H9 (cell line): ENCODE measurements around the gene LRP1B. TPM values are rescaled to one million over a fixed set of nuclear protein-coding genes. Genes with fewer than 3 reads are reported as not detected.

ENCODE experiments used
- DNase-seq: peaks from one replicate; pipeline ENCODE4 v3.0.0-alpha.2; 2017
- H2AFZ ChIP-seq: one replicate; pipeline ENCODE4 v1.6.1; 2013; ENCODE audit warnings: mild to moderate bottlenecking, low read length, control low read depth, moderate library complexity
- H2AK5ac ChIP-seq: 2 replicates; pipeline ENCODE4 v1.6.1; 2013; ENCODE audit warnings: low read length, control low read depth, mixed read lengths; ENCODE audit not compliant: insufficient read length
- H2BK120ac ChIP-seq: one replicate; pipeline ENCODE4 v1.6.1; 2013; ENCODE audit warnings: low read depth, mild to moderate bottlenecking, low read length, control low read depth, inconsistent platforms; ENCODE audit not compliant: poor library complexity, severe bottlenecking
- H2BK12ac ChIP-seq: 2 replicates; pipeline ENCODE4 v1.6.1; 2013; ENCODE audit warnings: low read length, control low read depth, mixed read lengths, low read depth; ENCODE audit not compliant: insufficient read length
- H2BK15ac ChIP-seq: 2 replicates; pipeline ENCODE4 v1.6.1; 2013; ENCODE audit warnings: low read depth, low read length, control low read depth
- H2BK20ac ChIP-seq: one replicate; pipeline ENCODE4 v1.6.1; 2013; ENCODE audit warnings: low read depth, mild to moderate bottlenecking, low read length, control low read depth, inconsistent platforms; ENCODE audit not compliant: poor library complexity, severe bottlenecking
- H2BK5ac ChIP-seq: 2 replicates; pipeline ENCODE4 v1.6.1; 2013; ENCODE audit warnings: low read length, control low read depth, mixed read lengths; ENCODE audit not compliant: insufficient read length
- H3K14ac ChIP-seq: 2 replicates; pipeline ENCODE4 v1.6.1; 2013; ENCODE audit warnings: low read length, control low read depth; ENCODE audit not compliant: insufficient read depth
- H3K18ac ChIP-seq: 2 replicates; pipeline ENCODE4 v1.6.1; 2013; ENCODE audit warnings: low read depth, mild to moderate bottlenecking, mixed read lengths, low read length, control low read depth; ENCODE audit not compliant: insufficient read length
- H3K23ac ChIP-seq: 2 replicates; pipeline ENCODE4 v1.6.1; 2013; ENCODE audit warnings: low read length, control low read depth, mixed read lengths, low read depth; ENCODE audit not compliant: insufficient read length
- H3K23me2 ChIP-seq: 2 replicates; pipeline ENCODE4 v1.6.1; 2013; ENCODE audit warnings: low read depth, mild to moderate bottlenecking, mixed read lengths, low read length, control low read depth; ENCODE audit not compliant: insufficient read length, poor library complexity, severe bottlenecking
- H3K27ac ChIP-seq: 2 replicates; pipeline ENCODE4 v1.5.1; 2013; ENCODE audit warnings: low read length, control low read depth, mixed read lengths, low read depth; ENCODE audit not compliant: insufficient read length
- H3K27me3 ChIP-seq: 2 replicates; pipeline ENCODE4 v1.6.1; 2013; ENCODE audit warnings: low read length, control low read depth, inconsistent platforms; ENCODE audit not compliant: insufficient read depth
- H3K4ac ChIP-seq: 2 replicates; pipeline ENCODE4 v1.6.1; 2013; ENCODE audit warnings: low read depth, mild to moderate bottlenecking, control low read depth, inconsistent platforms, low read length, moderate library complexity
- H3K4me1 ChIP-seq: 2 replicates; pipeline ENCODE4 v1.6.1; 2013; ENCODE audit warnings: low read length, control low read depth, inconsistent platforms; ENCODE audit not compliant: insufficient read depth
- H3K4me2 ChIP-seq: 2 replicates; pipeline ENCODE4 v1.6.1; 2013; ENCODE audit warnings: low read length, control low read depth, mixed read lengths; ENCODE audit not compliant: insufficient read length, insufficient read depth
- H3K56ac ChIP-seq: 2 replicates; pipeline ENCODE4 v1.6.1; 2013; ENCODE audit warnings: low read depth, mild to moderate bottlenecking, mixed read lengths, low read length, control low read depth; ENCODE audit not compliant: insufficient read length
- H3K79me1 ChIP-seq: 2 replicates; pipeline ENCODE4 v1.6.1; 2013; ENCODE audit warnings: low read depth, mild to moderate bottlenecking, moderate library complexity, low read length, control low read depth, inconsistent platforms; ENCODE audit not compliant: insufficient read depth, poor library complexity, severe bottlenecking
- H3K79me2 ChIP-seq: 2 replicates; pipeline ENCODE4 v1.6.1; 2013; ENCODE audit warnings: low read length, control low read depth, inconsistent platforms; ENCODE audit not compliant: insufficient read depth
- H3K9ac ChIP-seq: 2 replicates; pipeline ENCODE4 v1.6.1; 2013; ENCODE audit warnings: low read length, control low read depth, mixed read lengths; ENCODE audit not compliant: insufficient read length; ENCODE audit errors: extremely low read depth
- H3K9me3 ChIP-seq: one replicate; pipeline ENCODE4 v1.6.1; 2013; ENCODE audit warnings: low read depth, low read length, inconsistent platforms; ENCODE audit not compliant: control insufficient read depth
- H3T11ph ChIP-seq: one replicate; pipeline ENCODE4 v1.6.1; 2013; ENCODE audit warnings: mild to moderate bottlenecking, low read length, control low read depth, inconsistent platforms
- H4K20me1 ChIP-seq: one replicate; pipeline ENCODE4 v1.6.1; 2013; ENCODE audit not compliant: control insufficient read depth, insufficient read length, insufficient read depth
- H4K5ac ChIP-seq: 2 replicates; pipeline ENCODE4 v1.6.1; 2013; ENCODE audit warnings: low read depth, mild to moderate bottlenecking, mixed read lengths, low read length, control low read depth; ENCODE audit not compliant: insufficient read length
- H4K8ac ChIP-seq: replicated peaks from 2 replicates; pipeline ENCODE4 v1.6.1; 2013; ENCODE audit warnings: low read length, control low read depth, mixed read lengths, low read depth; ENCODE audit not compliant: insufficient read length
- H4K91ac ChIP-seq: 2 replicates; pipeline ENCODE4 v1.6.1; 2013; ENCODE audit warnings: low read depth, mild to moderate bottlenecking, moderate library complexity, mixed read lengths, low read length, control low read depth; ENCODE audit not compliant: insufficient read length
- H3K27ac Mint-ChIP-seq, 3 experiments: 2 replicates in 2 of 3; 3 replicates in 1 of 3; pipeline ENCODE4 v1.8.0; 2020 to 2021; ENCODE audit warnings: mixed read lengths in 3 of 3, mild to moderate bottlenecking in 1 of 3, moderate library complexity in 1 of 3
- H3K27me3 Mint-ChIP-seq: 2 replicates; pipeline ENCODE4 v1.8.0; 2021; ENCODE audit warnings: low read depth, mild to moderate bottlenecking, moderate library complexity, mixed read lengths
- H3K36me3 Mint-ChIP-seq, 3 experiments: 2 replicates in 2 of 3; 3 replicates in 1 of 3; pipeline ENCODE4 v1.8.0; 2020 to 2021; ENCODE audit warnings: low read depth in 3 of 3, mixed read lengths in 3 of 3; ENCODE audit not compliant: insufficient read depth in 1 of 3
- H3K4me1 Mint-ChIP-seq, 2 experiments: 2 replicates each; pipeline ENCODE4 v1.8.0; 2020; ENCODE audit warnings: mixed read lengths in 2 of 2
- H3K4me3 Mint-ChIP-seq, 2 experiments: 2 replicates in 1 of 2; 3 replicates in 1 of 2; pipeline ENCODE4 v1.8.0; 2020 to 2021; ENCODE audit warnings: mild to moderate bottlenecking in 2 of 2, mixed read lengths in 2 of 2, moderate library complexity in 1 of 2
- H3K9me3 Mint-ChIP-seq, 2 experiments: 2 replicates in 1 of 2; 3 replicates in 1 of 2; pipeline ENCODE4 v1.8.0; 2020; ENCODE audit warnings: mild to moderate bottlenecking in 2 of 2, mixed read lengths in 2 of 2, moderate library complexity in 1 of 2
- CTCF ChIP-seq: fragments of 200-600 bp; sonication (generic); conservative IDR thresholded peaks from 3 replicates; pipeline ENCODE4 v1.8.0; 2021; ENCODE audit warnings: antibody characterized with exemption, mild to moderate bottlenecking
- WGBS: extraction: QIAGEN DNeasy Blood & Tissue Kit; methylation state at CpG from one replicate; pipeline ENCODE4 v1.1.7; 2013; ENCODE audit warnings: missing lambda C conversion rate, low lambda C conversion rate, mixed read lengths; ENCODE audit not compliant: insufficient read length; ENCODE audit errors: extremely low coverage; 5-methylcytosine and 5-hydroxymethylcytosine counted together
- total RNA-seq: library from RNA; stranded (reverse); gene quantifications from 2 replicates; pipeline ENCODE4 v1.2.1, GENCODE V29; 2021

The LRP1B gene
- total RNA-seq, 1 experiment from 2014 or later: not detected

GRCh38 chr2:141967503-141967902 lies 163.3 kb downstream of the LRP1B start:
- Mint-ChIP-seq H3K27me3 (no peaks in the 10 kb centered on the region), H3K9me3 (no peaks in the 10 kb centered on the region), H3K4me1 (no peaks in the 10 kb centered on the region), H3K4me3 (no peak overlapping the region), H3K36me3 (no peaks in the 10 kb centered on the region), H3K27ac (no peak overlapping the region)
- Histone ChIP-seq H3K79me2 (no peaks in the 10 kb centered on the region), H3K23ac (no peak overlapping the region), H2BK12ac (no peak overlapping the region), H3K9me3 (no peaks in the 10 kb centered on the region), H3K79me1 (no peaks in the 10 kb centered on the region), H4K8ac (no peak overlapping the region), H3K4ac (no peak overlapping the region), H4K91ac (no peak overlapping the region), H2AK5ac (no peak overlapping the region), H3K56ac (no peak overlapping the region), H3K14ac (no peak overlapping the region), H4K20me1 (no peaks in the 10 kb centered on the region), H2BK5ac (no peak overlapping the region), H2BK120ac (no peak overlapping the region), H3K27ac (no peak overlapping the region), H3K9ac (no peak overlapping the region), H2BK20ac (no peak overlapping the region), H2AFZ (no peak overlapping the region), H3T11ph (no peak overlapping the region), H3K4me1 (no peaks in the 10 kb centered on the region), H3K27me3 (no peaks in the 10 kb centered on the region), H3K4me2 (no peak overlapping the region), H3K18ac (no peak overlapping the region), H4K5ac (no peak overlapping the region), H2BK15ac (no peak overlapping the region), H3K23me2 (no peaks in the 10 kb centered on the region)
- no peak for TF ChIP-seq CTCF
- DNase-seq: no peak
- WGBS: no CpG with 5 or more reads among the region's 1 CpG
